A204.1 (cell line): ENCODE data around the gene BEX3.
"Not testable (repeated sequence)": the region's sequence is repeated elsewhere in the genome, so short reads cannot be mapped to it uniquely, and the experiment has no call there.

Experiments used
- FAIRE-seq: peaks from 2 replicates; lab custom pipeline; 2012; peaks lifted over from hg19 to GRCh38; lab: Jason Lieb, UNC

The BEX3 gene

GRCh38 chrX:103384672-103385071 is 8.3 kb downstream of the BEX3 start:
- no peak for FAIRE-seq

GRCh38 chrX:103385283-103385830 is 9.0 kb downstream of the BEX3 start:
- FAIRE-seq: not testable (repeated sequence)

- no peak for FAIRE-seq
These were observed 10.0 kb downstream of the BEX3 start for GRCh38 chrX:103386332-103386731.

GRCh38 chrX:103393487-103393886 is 17.1 kb downstream of the BEX3 start:
- FAIRE-seq: no peak

- FAIRE-seq: no peak
These were observed 19.8 kb downstream of the BEX3 start for GRCh38 chrX:103396186-103396585.

- no peak for FAIRE-seq
These were observed 20.3 kb downstream of the BEX3 start for GRCh38 chrX:103396660-103397059.

- no peak for FAIRE-seq
These were observed 21.4 kb downstream of the BEX3 start for GRCh38 chrX:103397707-103398106.

GRCh38 chrX:103398421-103398864 is 22.1 kb downstream of the BEX3 start:
- FAIRE-seq: no peak

GRCh38 chrX:103399744-103400143 is 23.4 kb downstream of the BEX3 start:
- no peak for FAIRE-seq

GRCh38 chrX:103400931-103401330 is 24.6 kb downstream of the BEX3 start:
- no peak for FAIRE-seq

- FAIRE-seq: no peak
These were observed 28.1 kb downstream of the BEX3 start for GRCh38 chrX:103404231-103405008.

- FAIRE-seq: no peak
These were observed 28.6 kb downstream of the BEX3 start for GRCh38 chrX:103405009-103405333.

- FAIRE-seq: no peak
These were observed 29.9 kb downstream of the BEX3 start for GRCh38 chrX:103406256-103406655.

- no peak for FAIRE-seq
These were observed 31.4 kb downstream of the BEX3 start for GRCh38 chrX:103407776-103408175.

- not testable (repeated sequence) for FAIRE-seq
These were observed 35.4 kb downstream of the BEX3 start for GRCh38 chrX:103411721-103412120.

GRCh38 chrX:103413705-103414387 is 37.5 kb downstream of the BEX3 start:
- no peak for FAIRE-seq

- FAIRE-seq: no peak
These were observed 38.2 kb downstream of the BEX3 start for GRCh38 chrX:103414561-103414960.

- no peak for FAIRE-seq
These were observed 38.7 kb downstream of the BEX3 start for GRCh38 chrX:103415068-103415467.

- FAIRE-seq: no peak
These were observed 39.2 kb downstream of the BEX3 start for GRCh38 chrX:103415528-103415927.

GRCh38 chrX:103417370-103417769 is 41.0 kb downstream of the BEX3 start:
- no peak for FAIRE-seq

- no peak for FAIRE-seq
These were observed 41.6 kb downstream of the BEX3 start for GRCh38 chrX:103417933-103418332.

- FAIRE-seq: no peak
These were observed 42.5 kb downstream of the BEX3 start for GRCh38 chrX:103418811-103419340.

- no peak for FAIRE-seq
These were observed 47.8 kb downstream of the BEX3 start for GRCh38 chrX:103423955-103424638.
